Fibroblast of peridontal ligament (primary cell): ENCODE data around the gene TATDN2.

Source experiments
- DNase-seq: peaks from one replicate; pipeline ENCODE4 v3.0.0-alpha.2; 2010; ENCODE audit errors: extremely low read depth

The TATDN2 gene

GRCh38 chr3:10248184-10248983 lies at the start of gene TATDN2:
TSS of gene TATDN2 (plus strand) at chr3:10248459. CDS start at chr3:10249201, 742 bp downstream.
- DNase-seq, result peak; percentile 91

- no peak for DNase-seq
Measured at GRCh38 chr3:10198761-10199649, 49.3 kb upstream of the TATDN2 start.

GRCh38 chr3:10204921-10205320 lies 43.3 kb upstream of the TATDN2 start:
- no peak for DNase-seq

- peak; percentile 92 for DNase-seq
Measured at GRCh38 chr3:10205451-10206165, 42.7 kb upstream of the TATDN2 start.

- DNase-seq, result no peak
Measured at GRCh38 chr3:10206166-10206511, 42.1 kb upstream of the TATDN2 start.

GRCh38 chr3:10213156-10213792 lies 35.0 kb upstream of the TATDN2 start:
- DNase-seq, result no peak

GRCh38 chr3:10215578-10216368 lies 32.5 kb upstream of the TATDN2 start:
- no peak for DNase-seq

GRCh38 chr3:10217359-10217758 lies 30.9 kb upstream of the TATDN2 start:
- no peak for DNase-seq

- DNase-seq, result no peak
Measured at GRCh38 chr3:10219737-10220136, 28.5 kb upstream of the TATDN2 start.

- no peak for DNase-seq
Measured at GRCh38 chr3:10223676-10224639, 24.3 kb upstream of the TATDN2 start.

GRCh38 chr3:10224794-10225665 lies 23.2 kb upstream of the TATDN2 start:
- DNase-seq, result peak; percentile 72

GRCh38 chr3:10226293-10226692 lies 22.0 kb upstream of the TATDN2 start:
- no peak for DNase-seq

GRCh38 chr3:10228248-10228950 lies 19.9 kb upstream of the TATDN2 start:
- no peak for DNase-seq

GRCh38 chr3:10229576-10229975 lies 18.7 kb upstream of the TATDN2 start:
- DNase-seq, result no peak

GRCh38 chr3:10232137-10232536 lies 16.1 kb upstream of the TATDN2 start:
- no peak for DNase-seq

GRCh38 chr3:10233988-10234387 lies 14.3 kb upstream of the TATDN2 start:
- DNase-seq, result no peak

GRCh38 chr3:10234526-10235230 lies 13.6 kb upstream of the TATDN2 start:
- no peak for DNase-seq
